H9 (cell line): ENCODE measurements around the gene RAB31. TPM values are rescaled to one million over a fixed set of nuclear protein-coding genes. Genes with fewer than 3 reads are reported as not detected.

Source experiments
- DNase-seq: peaks from one replicate; pipeline ENCODE4 v3.0.0-alpha.2; 2017
- H2AFZ ChIP-seq: one replicate; pipeline ENCODE4 v1.6.1; 2013; ENCODE audit warnings: mild to moderate bottlenecking, low read length, control low read depth, moderate library complexity
- H2AK5ac ChIP-seq: 2 replicates; pipeline ENCODE4 v1.6.1; 2013; ENCODE audit warnings: low read length, control low read depth, mixed read lengths; ENCODE audit not compliant: insufficient read length
- H2BK120ac ChIP-seq: one replicate; pipeline ENCODE4 v1.6.1; 2013; ENCODE audit warnings: low read depth, mild to moderate bottlenecking, low read length, control low read depth, inconsistent platforms; ENCODE audit not compliant: poor library complexity, severe bottlenecking
- H2BK12ac ChIP-seq: 2 replicates; pipeline ENCODE4 v1.6.1; 2013; ENCODE audit warnings: low read length, control low read depth, mixed read lengths, low read depth; ENCODE audit not compliant: insufficient read length
- H2BK15ac ChIP-seq: 2 replicates; pipeline ENCODE4 v1.6.1; 2013; ENCODE audit warnings: low read depth, low read length, control low read depth
- H2BK20ac ChIP-seq: one replicate; pipeline ENCODE4 v1.6.1; 2013; ENCODE audit warnings: low read depth, mild to moderate bottlenecking, low read length, control low read depth, inconsistent platforms; ENCODE audit not compliant: poor library complexity, severe bottlenecking
- H2BK5ac ChIP-seq: 2 replicates; pipeline ENCODE4 v1.6.1; 2013; ENCODE audit warnings: low read length, control low read depth, mixed read lengths; ENCODE audit not compliant: insufficient read length
- H3K14ac ChIP-seq: 2 replicates; pipeline ENCODE4 v1.6.1; 2013; ENCODE audit warnings: low read length, control low read depth; ENCODE audit not compliant: insufficient read depth
- H3K18ac ChIP-seq: 2 replicates; pipeline ENCODE4 v1.6.1; 2013; ENCODE audit warnings: low read depth, mild to moderate bottlenecking, mixed read lengths, low read length, control low read depth; ENCODE audit not compliant: insufficient read length
- H3K23ac ChIP-seq: 2 replicates; pipeline ENCODE4 v1.6.1; 2013; ENCODE audit warnings: low read length, control low read depth, mixed read lengths, low read depth; ENCODE audit not compliant: insufficient read length
- H3K23me2 ChIP-seq: 2 replicates; pipeline ENCODE4 v1.6.1; 2013; ENCODE audit warnings: low read depth, mild to moderate bottlenecking, mixed read lengths, low read length, control low read depth; ENCODE audit not compliant: insufficient read length, poor library complexity, severe bottlenecking
- H3K27ac ChIP-seq: 2 replicates; pipeline ENCODE4 v1.5.1; 2013; ENCODE audit warnings: low read length, control low read depth, mixed read lengths, low read depth; ENCODE audit not compliant: insufficient read length
- H3K27me3 ChIP-seq: 2 replicates; pipeline ENCODE4 v1.6.1; 2013; ENCODE audit warnings: low read length, control low read depth, inconsistent platforms; ENCODE audit not compliant: insufficient read depth
- H3K4ac ChIP-seq: 2 replicates; pipeline ENCODE4 v1.6.1; 2013; ENCODE audit warnings: low read depth, mild to moderate bottlenecking, control low read depth, inconsistent platforms, low read length, moderate library complexity
- H3K4me1 ChIP-seq: 2 replicates; pipeline ENCODE4 v1.6.1; 2013; ENCODE audit warnings: low read length, control low read depth, inconsistent platforms; ENCODE audit not compliant: insufficient read depth
- H3K4me2 ChIP-seq: 2 replicates; pipeline ENCODE4 v1.6.1; 2013; ENCODE audit warnings: low read length, control low read depth, mixed read lengths; ENCODE audit not compliant: insufficient read length, insufficient read depth
- H3K56ac ChIP-seq: 2 replicates; pipeline ENCODE4 v1.6.1; 2013; ENCODE audit warnings: low read depth, mild to moderate bottlenecking, mixed read lengths, low read length, control low read depth; ENCODE audit not compliant: insufficient read length
- H3K79me1 ChIP-seq: 2 replicates; pipeline ENCODE4 v1.6.1; 2013; ENCODE audit warnings: low read depth, mild to moderate bottlenecking, moderate library complexity, low read length, control low read depth, inconsistent platforms; ENCODE audit not compliant: insufficient read depth, poor library complexity, severe bottlenecking
- H3K79me2 ChIP-seq: 2 replicates; pipeline ENCODE4 v1.6.1; 2013; ENCODE audit warnings: low read length, control low read depth, inconsistent platforms; ENCODE audit not compliant: insufficient read depth
- H3K9ac ChIP-seq: 2 replicates; pipeline ENCODE4 v1.6.1; 2013; ENCODE audit warnings: low read length, control low read depth, mixed read lengths; ENCODE audit not compliant: insufficient read length; ENCODE audit errors: extremely low read depth
- H3K9me3 ChIP-seq: one replicate; pipeline ENCODE4 v1.6.1; 2013; ENCODE audit warnings: low read depth, low read length, inconsistent platforms; ENCODE audit not compliant: control insufficient read depth
- H3T11ph ChIP-seq: one replicate; pipeline ENCODE4 v1.6.1; 2013; ENCODE audit warnings: mild to moderate bottlenecking, low read length, control low read depth, inconsistent platforms
- H4K20me1 ChIP-seq: one replicate; pipeline ENCODE4 v1.6.1; 2013; ENCODE audit not compliant: control insufficient read depth, insufficient read length, insufficient read depth
- H4K5ac ChIP-seq: 2 replicates; pipeline ENCODE4 v1.6.1; 2013; ENCODE audit warnings: low read depth, mild to moderate bottlenecking, mixed read lengths, low read length, control low read depth; ENCODE audit not compliant: insufficient read length
- H4K8ac ChIP-seq: replicated peaks from 2 replicates; pipeline ENCODE4 v1.6.1; 2013; ENCODE audit warnings: low read length, control low read depth, mixed read lengths, low read depth; ENCODE audit not compliant: insufficient read length
- H4K91ac ChIP-seq: 2 replicates; pipeline ENCODE4 v1.6.1; 2013; ENCODE audit warnings: low read depth, mild to moderate bottlenecking, moderate library complexity, mixed read lengths, low read length, control low read depth; ENCODE audit not compliant: insufficient read length
- H3K27ac Mint-ChIP-seq, 3 experiments: 2 replicates in 2 of 3; 3 replicates in 1 of 3; pipeline ENCODE4 v1.8.0; 2020 to 2021; ENCODE audit warnings: mixed read lengths in 3 of 3, mild to moderate bottlenecking in 1 of 3, moderate library complexity in 1 of 3
- H3K27me3 Mint-ChIP-seq: 2 replicates; pipeline ENCODE4 v1.8.0; 2021; ENCODE audit warnings: low read depth, mild to moderate bottlenecking, moderate library complexity, mixed read lengths
- H3K36me3 Mint-ChIP-seq, 3 experiments: 2 replicates in 2 of 3; 3 replicates in 1 of 3; pipeline ENCODE4 v1.8.0; 2020 to 2021; ENCODE audit warnings: low read depth in 3 of 3, mixed read lengths in 3 of 3; ENCODE audit not compliant: insufficient read depth in 1 of 3
- H3K4me1 Mint-ChIP-seq, 2 experiments: 2 replicates each; pipeline ENCODE4 v1.8.0; 2020; ENCODE audit warnings: mixed read lengths in 2 of 2
- H3K4me3 Mint-ChIP-seq, 2 experiments: 2 replicates in 1 of 2; 3 replicates in 1 of 2; pipeline ENCODE4 v1.8.0; 2020 to 2021; ENCODE audit warnings: mild to moderate bottlenecking in 2 of 2, mixed read lengths in 2 of 2, moderate library complexity in 1 of 2
- H3K9me3 Mint-ChIP-seq, 2 experiments: 2 replicates in 1 of 2; 3 replicates in 1 of 2; pipeline ENCODE4 v1.8.0; 2020; ENCODE audit warnings: mild to moderate bottlenecking in 2 of 2, mixed read lengths in 2 of 2, moderate library complexity in 1 of 2
- CTCF ChIP-seq: fragments of 200-600 bp; sonication (generic); conservative IDR thresholded peaks from 3 replicates; pipeline ENCODE4 v1.8.0; 2021; ENCODE audit warnings: antibody characterized with exemption, mild to moderate bottlenecking
- WGBS: extraction: QIAGEN DNeasy Blood & Tissue Kit; methylation state at CpG from one replicate; pipeline ENCODE4 v1.1.7; 2013; ENCODE audit warnings: missing lambda C conversion rate, low lambda C conversion rate, mixed read lengths; ENCODE audit not compliant: insufficient read length; ENCODE audit errors: extremely low coverage; 5-methylcytosine and 5-hydroxymethylcytosine counted together
- total RNA-seq: library from RNA; stranded (reverse); gene quantifications from 2 replicates; pipeline ENCODE4 v1.2.1, GENCODE V29; 2021

Gene RAB31
- total RNA-seq, 1 experiment from 2014 or later: 22.4 TPM

- Histone ChIP-seq H3K23ac (no peak overlapping the region), H3K18ac (no peak overlapping the region), H3K4me2 (no peak overlapping the region), H2BK20ac (no peak overlapping the region), H3K56ac (no peak overlapping the region), H3K4me1 (peaks cover 3% of the 10 kb centered on the region; the same call in 1 of the 2 replicates), H3K27me3 (no peaks in the 10 kb centered on the region), H2BK15ac (no peak overlapping the region), H4K91ac (no peak overlapping the region), H3K9ac (no peak overlapping the region), H2BK120ac (no peak overlapping the region), H3K79me1 (no peaks in the 10 kb centered on the region), H4K20me1 (no peaks in the 10 kb centered on the region), H2AK5ac (no peak overlapping the region), H4K5ac (no peak overlapping the region), H3T11ph (no peak overlapping the region), H3K4ac (no peak overlapping the region), H2BK12ac (no peak overlapping the region), H3K14ac (no peak overlapping the region), H3K9me3 (no peaks in the 10 kb centered on the region), H4K8ac (no peak overlapping the region), H2BK5ac (no peak overlapping the region), H3K79me2 (no peaks in the 10 kb centered on the region), H3K27ac (no peak overlapping the region), H3K23me2 (no peaks in the 10 kb centered on the region), H2AFZ (no peak overlapping the region)
- Mint-ChIP-seq H3K27me3 (no peaks in the 10 kb centered on the region; the same call in 1 of the 2 replicates), H3K9me3 (no peaks in the 10 kb centered on the region), H3K36me3 (no peaks in the 10 kb centered on the region; a peak in 1 of 7 replicates), H3K4me3 (no peak overlapping the region), H3K27ac (no peak overlapping the region), H3K4me1 (peaks cover 12 to 20% of the 10 kb centered on the region in 2 experiments)
- WGBS: no CpG with 5 or more reads among the region's 6 CpGs
- TF ChIP-seq CTCF: no peak
- no peak for DNase-seq
Measured at GRCh38 chr18:9700261-9700796, 7.8 kb upstream of the RAB31 start.
